ENCODE results near the gene C6. TPM values are rescaled to one million over a fixed set of nuclear protein-coding genes. Genes with fewer than 3 reads are reported as not detected.

Gene C6
- total and polyA plus RNA-seq, 2 donors (not counting 1 experiment from before 2014, with no cell fraction given): not detected

- H3K27ac ChIP-seq (ENCODE audit: low read length in 2 of 2): no peak overlapping the region
- ChIA-PET POLR2A (no interaction called here), CTCF (no interaction called here)
- H3K4me1 ChIP-seq (ENCODE audit: control insufficient read depth in 2 of 2, insufficient read depth in 2 of 2, low read length in 2 of 2): no peaks in the 10 kb centered on the region
- H3K9ac ChIP-seq (ENCODE audit: low read length): no peak overlapping the region
- no peaks in the 10 kb centered on the region for H4K20me1 ChIP-seq (ENCODE audit: control insufficient read depth, insufficient read depth, low read length, poor library complexity, severe bottlenecking)
- H3K4me3 ChIP-seq (ENCODE audit: control extremely low read depth in 1 of 5, extremely low read depth in 1 of 5, insufficient read depth in 1 of 5, low read depth in 2 of 5, low read length in 4 of 5): no peak overlapping the region
- intact Hi-C loops (cut with micrococcal nuclease): no loop called here
- H3K4me3 Mint-ChIP-seq: no peak overlapping the region
- WGBS (ENCODE audit: insufficient coverage): no CpG with 5 or more reads among the region's 1 CpG
- H3K4me1 Mint-ChIP-seq: no peaks in the 10 kb centered on the region
- TF ChIP-seq EZH2 (IDR thresholded peaks at IDR 0.05; ENCODE audit: borderline replicate concordance, insufficient read depth, low read depth, low read length, poor library complexity, severe bottlenecking): no peak
- no peak for TF ChIP-seq CTCF (IDR thresholded peaks at IDR 0.05)
- no peaks in the 10 kb centered on the region for H3K9me3 Mint-ChIP-seq (ENCODE audit: insufficient read depth)
- no peaks in the 10 kb centered on the region for H3K9me3 ChIP-seq (ENCODE audit: control extremely low read depth in 1 of 3, control insufficient read depth in 2 of 3, insufficient read depth in 1 of 3, low read length in 2 of 3)
- H3K79me2 ChIP-seq (ENCODE audit: control insufficient read depth, insufficient read depth, low read length): no peaks in the 10 kb centered on the region
- no peaks in the 10 kb centered on the region for H3K27me3 ChIP-seq (replicated peaks in 1 of 4; ENCODE audit: control extremely low read depth in 1 of 4, control insufficient read depth in 3 of 4, insufficient read depth in 4 of 4, low read length in 3 of 4)
- no peak overlapping the region for H3K27ac Mint-ChIP-seq
- ATAC-seq (ENCODE audit: low read depth): no peak
- no peak overlapping the region for H3K4me2 ChIP-seq (replicated peaks; ENCODE audit: low read depth, low read length, poor library complexity, severe bottlenecking)
- no peak for DNase-seq
- no peaks in the 10 kb centered on the region for H3K36me3 ChIP-seq (replicated peaks in 1 of 2; ENCODE audit: control extremely low read depth in 1 of 2, control insufficient read depth in 1 of 2, extremely low read depth in 1 of 2, insufficient read depth in 2 of 2, low read length in 1 of 2)
- no peak overlapping the region for H2AFZ ChIP-seq (ENCODE audit: insufficient read depth, low read depth, low read length, poor library complexity, severe bottlenecking)
- no peaks in the 10 kb centered on the region for H3K27me3 Mint-ChIP-seq
Measured at GRCh38 chr5:41161271-41161670, 52.1 kb downstream of the C6 start.

- ChIA-PET CTCF (no interaction called here), POLR2A (no interaction called here)
- Histone ChIP-seq H3K9me3 (ENCODE audit: control extremely low read depth in 1 of 3, control insufficient read depth in 2 of 3, insufficient read depth in 1 of 3, low read length in 2 of 3) (no peaks in the 10 kb centered on the region), H3K9ac (ENCODE audit: low read length) (no peak overlapping the region), H3K36me3 (replicated peaks in 1 of 2; ENCODE audit: control extremely low read depth in 1 of 2, control insufficient read depth in 1 of 2, extremely low read depth in 1 of 2, insufficient read depth in 2 of 2, low read length in 1 of 2) (no peaks in the 10 kb centered on the region), H2AFZ (ENCODE audit: insufficient read depth, low read depth, low read length, poor library complexity, severe bottlenecking) (no peak overlapping the region), H3K4me3 (ENCODE audit: control extremely low read depth in 1 of 5, extremely low read depth in 1 of 5, insufficient read depth in 1 of 5, low read depth in 2 of 5, low read length in 4 of 5) (no peak overlapping the region), H3K4me1 (ENCODE audit: control insufficient read depth in 2 of 2, insufficient read depth in 2 of 2, low read length in 2 of 2) (no peaks in the 10 kb centered on the region), H3K27me3 (replicated peaks in 1 of 4; ENCODE audit: control extremely low read depth in 1 of 4, control insufficient read depth in 3 of 4, insufficient read depth in 4 of 4, low read length in 3 of 4) (no peaks in the 10 kb centered on the region), H3K27ac (ENCODE audit: low read length in 2 of 2) (no peak overlapping the region), H4K20me1 (ENCODE audit: control insufficient read depth, insufficient read depth, low read length, poor library complexity, severe bottlenecking) (no peaks in the 10 kb centered on the region), H3K79me2 (ENCODE audit: control insufficient read depth, insufficient read depth, low read length) (no peaks in the 10 kb centered on the region), H3K4me2 (replicated peaks; ENCODE audit: low read depth, low read length, poor library complexity, severe bottlenecking) (no peak overlapping the region)
- no peak overlapping the region for H3K4me3 Mint-ChIP-seq
- WGBS (ENCODE audit: insufficient coverage): 88% methylated on average over 1 of the region's 5 CpGs
- intact Hi-C loops (cut with micrococcal nuclease): no loop called here
- no peaks in the 10 kb centered on the region for H3K9me3 Mint-ChIP-seq (ENCODE audit: insufficient read depth)
- DNase-seq: no peak
- H3K27ac Mint-ChIP-seq: no peak overlapping the region
- no peaks in the 10 kb centered on the region for H3K4me1 Mint-ChIP-seq
- no peak for ATAC-seq (ENCODE audit: low read depth)
- TF ChIP-seq CTCF (IDR thresholded peaks at IDR 0.05) (no peak), EZH2 (IDR thresholded peaks at IDR 0.05; ENCODE audit: borderline replicate concordance, insufficient read depth, low read depth, low read length, poor library complexity, severe bottlenecking) (no peak)
- H3K27me3 Mint-ChIP-seq: no peaks in the 10 kb centered on the region
Measured at GRCh38 chr5:41157272-41157894, 55.9 kb downstream of the C6 start.
